ENCODE data around the gene TSPOAP1.

- no peak for TF ChIP-seq CTCF (conservative IDR thresholded peaks at IDR 0.05; ENCODE audit: low read length)
- no peak for TF ChIP-seq EZH2phosphoT487 (IDR thresholded peaks at IDR 0.05; ENCODE audit: borderline replicate concordance)
These were observed 9.1 kb downstream of the TSPOAP1 start for GRCh38 chr17:58319173-58320162.
